A549 (cell line): Measurements from ENCODE around the gene AFF1.

ENCODE experiments used
- CBX2 ChIP-seq: fragments of 200-600 bp; sonication (generic); IDR thresholded peaks from 2 replicates; pipeline ENCODE4 v1.6.1; 2016; ENCODE audit warnings: low read depth, mild to moderate bottlenecking, borderline replicate concordance
- CEBPB ChIP-seq, 2 experiments: fragments of >200 bp in 1 of 2; sonication (Bioruptor Twin) in 1 of 2; formaldehyde crosslinking in 1 of 2; IDR thresholded peaks; 2 replicates each; pipeline ENCODE4 v1.6.1; 2012 to 2016
- CHD2 ChIP-seq: fragments of 150-350 bp; IDR thresholded peaks from 2 replicates; pipeline ENCODE4 v1.6.1; 2014; ENCODE audit warnings: low read length; ENCODE audit not compliant: partially characterized antibody
- CTCF ChIP-seq: fragments of >200 bp; sonication (Bioruptor Twin); formaldehyde crosslinking; IDR thresholded peaks from 3 replicates; pipeline ENCODE4 v1.5.1; 2016
- ELK1 ChIP-seq: fragments of 150-350 bp; IDR thresholded peaks from 2 replicates; pipeline ENCODE4 v1.6.1; 2014; ENCODE audit warnings: low read depth, mild to moderate bottlenecking, low read length
- EP300 ChIP-seq, 2 experiments: fragments of >200 bp; sonication (Bioruptor Twin); formaldehyde crosslinking; IDR thresholded peaks; 2 replicates in 1 of 2; 3 replicates in 1 of 2; pipeline ENCODE4 v1.6.1; 2016 to 2017
- ESRRA ChIP-seq: fragments of 150-350 bp; IDR thresholded peaks from 2 replicates; pipeline ENCODE4 v1.6.1; 2014; ENCODE audit warnings: mild to moderate bottlenecking, low read length, borderline replicate concordance
- KDM5A ChIP-seq: fragments of 200-600 bp; sonication (generic); IDR thresholded peaks from 2 replicates; pipeline ENCODE4 v1.6.1; 2016; ENCODE audit warnings: antibody characterized with exemption, mild to moderate bottlenecking
- POLR2A ChIP-seq: IDR thresholded peaks from 2 replicates; pipeline ENCODE4 v1.6.1; 2012; ENCODE audit warnings: mild to moderate bottlenecking, low read length
- RAD21 ChIP-seq, 2 experiments: fragments of >200 bp in 1 of 2; sonication (Bioruptor Twin) in 1 of 2; formaldehyde crosslinking in 1 of 2; IDR thresholded peaks in 1 of 2; conservative IDR thresholded peaks in 1 of 2; 2 replicates in 1 of 2; 3 replicates in 1 of 2; pipeline ENCODE4 v1.6.1; 2012 to 2018; ENCODE audit warnings: inconsistent platforms in 1 of 2
- REST ChIP-seq: fragments of 200-600 bp; sonication (generic); IDR thresholded peaks from 2 replicates; pipeline ENCODE4 v1.6.1; 2016; ENCODE audit warnings: antibody characterized with exemption, mild to moderate bottlenecking, moderate library complexity
- TP53 ChIP-seq: fragments of 250-450 bp; sonication (Bioruptor Pico); IDR thresholded peaks from 2 replicates; pipeline ENCODE4 v1.5.0; 2021; ENCODE audit warnings: mild to moderate bottlenecking, moderate library complexity
- ZC3H11A ChIP-seq: fragments of 450-650 bp; IDR thresholded peaks from 2 replicates; pipeline ENCODE4 v1.6.1; 2014; ENCODE audit warnings: antibody characterized with exemption, mild to moderate bottlenecking
- ZFP36 ChIP-seq: fragments of 450-650 bp; IDR thresholded peaks from 2 replicates; pipeline ENCODE4 v1.6.1; 2014; ENCODE audit warnings: borderline replicate concordance; ENCODE audit not compliant: partially characterized antibody

- TF ChIP-seq CTCF, result no peak
- no peak for TF ChIP-seq EP300 (IDR thresholded peaks at IDR 0.05)
- TF ChIP-seq POLR2A, result no peak
- no peak for TF ChIP-seq REST
- TF ChIP-seq CHD2, result no peak
- TF ChIP-seq CBX2, result no peak
- TF ChIP-seq ESRRA, result no peak
- TF ChIP-seq TP53 (CRISPR knock-in tag), result no peak
- no peak for TF ChIP-seq RAD21 (conservative IDR thresholded peaks at IDR 0.05 in 1 of 2, IDR thresholded peaks at IDR 0.05 in 1 of 2)
- TF ChIP-seq ZFP36, result no peak
- TF ChIP-seq ZC3H11A, result no peak
- no peak for TF ChIP-seq CEBPB (IDR thresholded peaks at IDR 0.05)
- no peak for TF ChIP-seq KDM5A
- TF ChIP-seq ELK1, result no peak
Measured at GRCh38 chr4:87053176-87053658, 118.4 kb downstream of the AFF1 start.
